ENCODE results near the gene PEX11A. TPM values are rescaled to one million over a fixed set of nuclear protein-coding genes. Genes with fewer than 3 reads are reported as not detected.

Gene PEX11A
- total and polyA plus RNA-seq, 8 donors: 4.4 to 10.1 (median 5.2) TPM

GRCh38 chr15:89666184-89666857 lies 24.2 kb downstream of the PEX11A start:
- ATAC-seq: peak in 2 of 4 donors; percentile 21 to 23
- 96 to 99% methylated on average over 8 of the region's 8 CpGs for WGBS, 2 donors
- H3K4me1 ChIP-seq: peaks cover 0 to 4% (median 0%) of the 10 kb centered on the region in 3 donors
- H3K27ac ChIP-seq: peak overlapping the region in 2 of 4 donors; percentile 26 to 51
- no peaks in the 10 kb centered on the region for H3K9me3 ChIP-seq
- TF ChIP-seq, protein P1, sequence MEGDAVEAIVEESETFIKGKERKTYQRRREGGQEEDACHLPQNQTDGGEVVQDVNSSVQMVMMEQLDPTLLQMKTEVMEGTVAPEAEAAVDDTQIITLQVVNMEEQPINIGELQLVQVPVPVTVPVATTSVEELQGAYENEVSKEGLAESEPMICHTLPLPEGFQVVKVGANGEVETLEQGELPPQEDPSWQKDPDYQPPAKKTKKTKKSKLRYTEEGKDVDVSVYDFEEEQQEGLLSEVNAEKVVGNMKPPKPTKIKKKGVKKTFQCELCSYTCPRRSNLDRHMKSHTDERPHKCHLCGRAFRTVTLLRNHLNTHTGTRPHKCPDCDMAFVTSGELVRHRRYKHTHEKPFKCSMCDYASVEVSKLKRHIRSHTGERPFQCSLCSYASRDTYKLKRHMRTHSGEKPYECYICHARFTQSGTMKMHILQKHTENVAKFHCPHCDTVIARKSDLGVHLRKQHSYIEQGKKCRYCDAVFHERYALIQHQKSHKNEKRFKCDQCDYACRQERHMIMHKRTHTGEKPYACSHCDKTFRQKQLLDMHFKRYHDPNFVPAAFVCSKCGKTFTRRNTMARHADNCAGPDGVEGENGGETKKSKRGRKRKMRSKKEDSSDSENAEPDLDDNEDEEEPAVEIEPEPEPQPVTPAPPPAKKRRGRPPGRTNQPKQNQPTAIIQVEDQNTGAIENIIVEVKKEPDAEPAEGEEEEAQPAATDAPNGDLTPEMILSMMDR (IDR thresholded peaks at IDR 0.05): no peak
- DNase-seq: no peak
- no peaks in the 10 kb centered on the region for H3K27me3 ChIP-seq
- FAIRE-seq: no peak
- intact Hi-C loops (cut with DNase I): no loop called here
- no peaks in the 10 kb centered on the region for H3K36me3 ChIP-seq
- no peak overlapping the region for H3K4me3 ChIP-seq

GRCh38 chr15:89665449-89666181 lies 24.9 kb downstream of the PEX11A start:
- TF ChIP-seq, protein P1 (IDR thresholded peaks at IDR 0.05): no peak
- Histone ChIP-seq H3K4me1 (peaks cover 0 to 4% (median 0%) of the 10 kb centered on the region in 3 donors), H3K27me3 (no peaks in the 10 kb centered on the region), H3K9me3 (no peaks in the 10 kb centered on the region), H3K27ac (peak overlapping the region; percentile 26 to 51 (median 36)), H3K4me3 (peak overlapping the region; percentile 6 to 48 (median 28)), H3K36me3 (no peaks in the 10 kb centered on the region)
- no peak for FAIRE-seq
- 8 to 9% methylated on average over 50 to 72 of the region's 72 CpGs for WGBS, 2 donors
- intact Hi-C loops (cut with DNase I): no loop called here
- ATAC-seq: peak; percentile 62 to 79 (median 71)
- DNase-seq: peak in 4 of 6 donors; percentile 48 to 76 (median 54)

- Histone ChIP-seq H3K36me3 (no peaks in the 10 kb centered on the region), H3K27ac (no peak overlapping the region), H3K27me3 (no peaks in the 10 kb centered on the region), H3K9me3 (no peaks in the 10 kb centered on the region), H3K4me3 (peak overlapping the region in 2 of 4 donors; percentile 44 to 48), H3K4me1 (peaks cover 0 to 4% (median 0%) of the 10 kb centered on the region in 3 donors)
- TF ChIP-seq, protein P1 (IDR thresholded peaks at IDR 0.05): no peak
- no peak for FAIRE-seq
- no peak for DNase-seq
- ATAC-seq: no peak
- WGBS, 2 donors: 79 to 80% methylated on average over 13 of the region's 13 CpGs
- intact Hi-C loops (cut with DNase I): no loop called here
Observed at GRCh38 chr15:89664441-89665350, 25.9 kb downstream of the PEX11A start.

- Histone ChIP-seq H3K27ac (peak overlapping the region in 1 of 4 donors; percentile 17), H3K27me3 (no peaks in the 10 kb centered on the region), H3K9me3 (no peaks in the 10 kb centered on the region), H3K4me1 (peaks cover 0 to 4% (median 0%) of the 10 kb centered on the region in 3 donors), H3K36me3 (no peaks in the 10 kb centered on the region), H3K4me3 (no peak overlapping the region)
- WGBS, 2 donors: 77 to 85% methylated on average over 11 of the region's 11 CpGs
- TF ChIP-seq, protein P1 (IDR thresholded peaks at IDR 0.05): no peak
- peak in 1 of 6 donors; percentile 44 for DNase-seq
- FAIRE-seq: no peak
- intact Hi-C loops (cut with DNase I): no loop called here
- peak in 3 of 4 donors; percentile 41 to 67 (median 48) for ATAC-seq
Observed at GRCh38 chr15:89662893-89663626, 27.5 kb downstream of the PEX11A start.
